Stimulated activated CD4-positive, alpha-beta T cell treated with anti-CD3 and anti-CD28 coated beads, Interleukin-15, amount 100 ng/mL, for 1 hour (primary cell): Measurements from ENCODE around the gene SLAIN2.
A peak's percentile ranks its signal among the peaks of the same experiment; 100 is the strongest.
"Not testable (repeated sequence)": the region's sequence is repeated elsewhere in the genome, so short reads cannot be mapped to it uniquely, and the experiment has no call there.

ENCODE experiments used
- DNase-seq, 2 donors: peaks; one replicate each; pipeline ENCODE4 v3.0.0-alpha.2; 2020; ENCODE audit warnings: low read depth in 1 of 2, low spot score in 1 of 2

SLAIN2 gene

DNA sequence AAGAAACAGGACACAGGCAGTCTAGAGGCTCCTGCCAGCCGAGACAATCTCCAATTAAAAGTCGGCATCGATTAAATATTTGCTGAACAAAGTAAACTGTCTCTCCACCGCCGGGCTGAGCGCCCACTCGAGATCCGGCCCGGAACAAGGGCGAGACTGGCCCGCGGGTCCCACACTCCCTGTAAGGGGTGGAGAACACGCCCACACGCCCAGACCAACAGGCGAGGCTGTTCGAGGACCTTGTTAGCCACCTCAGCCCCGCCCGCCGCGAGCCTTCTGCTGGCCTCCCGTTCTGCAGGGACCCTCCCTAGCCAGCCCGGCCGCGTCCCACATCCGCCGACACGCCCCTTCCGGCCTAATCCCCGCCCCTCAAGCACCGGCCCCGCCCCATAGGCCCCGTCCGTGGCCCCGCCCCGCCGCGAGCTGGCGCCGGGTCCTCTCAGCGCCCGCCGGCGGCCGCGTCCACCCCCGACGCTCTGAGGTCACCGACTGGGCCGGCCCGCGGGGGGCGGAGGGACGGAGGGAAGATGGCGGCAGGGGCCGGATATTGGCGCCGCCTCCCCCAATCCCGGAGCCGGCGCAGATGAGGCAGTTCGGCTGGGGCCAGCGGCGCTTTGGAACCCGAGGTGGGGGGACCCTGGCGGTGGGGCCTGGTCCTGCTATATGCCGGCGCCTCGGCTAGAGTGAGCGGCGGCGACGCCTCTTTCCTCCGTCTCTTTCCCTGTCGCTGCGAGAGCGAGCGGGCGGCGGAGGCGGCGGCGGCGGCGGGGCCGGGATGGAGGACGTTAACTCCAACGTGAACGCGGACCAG lies at the start of gene SLAIN2:
Gene SLAIN2, plus strand, starts transcription at position 565 of the 811 bp plus-strand sequence. Its CDS starts 211 bp downstream, at position 776.
- DNase-seq, result peak; percentile 97 to 99

DNA sequence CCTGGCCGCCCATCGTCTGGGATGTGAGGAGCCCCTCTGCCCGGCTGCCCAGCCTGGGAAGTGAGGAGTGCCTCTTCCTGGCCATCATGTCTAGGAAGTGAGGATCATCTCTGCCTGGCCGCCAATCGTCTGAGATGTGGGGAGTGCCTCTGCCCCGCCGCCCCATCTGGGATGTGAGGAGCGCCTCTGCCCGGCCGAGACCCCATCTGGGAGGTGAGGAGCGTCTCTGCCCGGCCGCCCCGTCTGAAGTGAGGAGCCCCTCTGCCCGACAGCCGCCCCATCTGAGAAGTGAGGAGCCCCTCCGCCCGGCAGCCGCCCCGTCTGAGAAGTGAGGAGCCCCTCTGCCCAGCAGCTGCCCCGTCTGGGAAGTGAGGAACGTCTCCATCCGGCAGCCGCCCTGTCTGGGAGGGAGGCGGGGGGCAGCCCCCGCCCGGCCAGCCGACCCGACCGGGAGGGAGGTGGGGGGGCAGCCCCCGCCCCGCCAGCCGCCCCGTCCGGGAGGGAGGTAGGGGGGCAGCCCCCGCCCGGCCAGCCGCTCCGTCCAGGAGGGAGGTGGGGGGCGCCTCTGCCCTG lies 49.0 kb upstream of the SLAIN2 start:
- DNase-seq, result not testable (repeated sequence)

DNA sequence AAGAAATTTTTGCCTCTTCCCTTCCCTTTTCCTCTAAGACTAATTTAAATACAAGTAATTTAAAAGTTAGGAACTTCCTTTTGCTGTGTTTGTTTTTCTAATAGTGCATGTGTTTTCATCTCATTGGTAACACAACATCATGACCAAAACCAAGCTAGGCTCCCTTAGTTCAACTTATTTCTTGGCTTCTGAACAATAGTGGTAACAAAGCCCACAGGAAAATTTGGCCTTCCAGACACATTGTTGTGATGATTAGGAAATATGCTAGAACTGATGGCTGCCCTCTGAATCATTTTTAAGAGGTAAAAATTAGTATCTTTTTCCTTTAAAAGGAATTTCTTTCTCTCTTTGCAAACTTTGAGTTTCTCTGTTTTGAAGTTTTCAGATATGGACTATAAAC lies 46.2 kb upstream of the SLAIN2 start:
- DNase-seq, result no peak

DNA sequence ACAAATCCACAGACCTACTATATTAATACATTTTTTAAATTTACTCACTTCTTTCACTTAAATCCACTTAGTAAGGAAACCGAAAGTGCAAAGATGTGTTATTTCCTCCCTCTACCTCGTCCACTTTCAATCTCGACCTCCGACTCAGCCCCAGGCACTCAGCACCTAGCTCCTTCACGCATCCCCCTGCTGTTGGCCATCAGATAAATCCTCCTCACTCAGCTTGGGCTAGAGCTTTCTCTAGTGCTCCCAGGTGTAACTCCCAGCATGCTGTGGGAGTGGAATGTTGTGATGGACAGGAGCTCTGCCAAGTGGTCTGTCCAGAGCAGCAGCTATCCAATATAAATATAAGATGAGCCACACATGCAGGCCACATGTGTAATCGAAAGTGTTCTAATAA lies 45.0 kb upstream of the SLAIN2 start:
- DNase-seq, result no peak

DNA sequence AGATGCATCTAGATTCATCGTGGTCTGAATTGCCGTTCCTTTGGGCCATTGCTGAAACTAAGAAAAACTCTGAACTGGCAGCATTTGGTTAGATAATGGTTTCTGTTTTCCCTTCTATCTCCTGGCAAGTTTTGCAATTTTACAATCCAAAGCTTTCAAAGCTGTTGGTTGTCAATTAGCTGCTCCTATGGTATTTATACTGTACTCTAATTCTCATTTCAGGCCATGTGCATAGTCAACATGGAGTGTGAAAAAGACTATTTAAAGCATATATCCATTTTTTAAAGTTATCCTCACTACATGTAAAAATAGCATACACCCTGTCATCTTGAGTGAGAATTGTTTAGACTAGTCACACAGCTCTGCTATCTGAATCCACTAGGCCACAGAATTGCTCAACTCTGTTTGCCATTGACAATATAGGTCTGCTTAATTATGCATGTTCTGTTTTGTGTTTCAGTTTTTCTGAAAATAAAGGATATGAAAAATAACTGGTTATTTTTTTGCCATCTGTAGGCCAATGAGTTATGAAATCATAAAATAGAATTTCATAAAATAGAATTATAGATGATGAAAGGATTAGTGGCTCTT lies 44.0 kb upstream of the SLAIN2 start:
- DNase-seq, result no peak

DNA sequence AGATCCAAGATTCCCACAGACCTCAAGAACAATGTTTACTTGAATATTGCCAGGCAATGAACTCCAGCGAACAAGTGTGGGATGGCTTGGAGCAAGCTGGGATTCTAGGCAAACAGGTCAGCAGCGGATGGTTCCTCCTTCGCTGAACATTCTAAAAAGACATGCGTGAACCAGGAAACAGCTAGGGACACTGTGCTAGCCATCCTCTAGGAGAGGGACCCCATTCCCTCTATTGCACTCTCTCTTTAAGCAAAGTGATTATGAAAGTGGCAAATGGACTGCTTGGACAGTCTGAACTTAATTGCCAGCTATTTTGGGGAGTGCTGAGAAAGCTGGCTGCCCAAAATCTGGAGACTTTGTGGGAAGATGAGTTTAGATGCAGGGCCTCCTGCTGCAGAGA lies 41.8 kb upstream of the SLAIN2 start:
- DNase-seq, result no peak

DNA sequence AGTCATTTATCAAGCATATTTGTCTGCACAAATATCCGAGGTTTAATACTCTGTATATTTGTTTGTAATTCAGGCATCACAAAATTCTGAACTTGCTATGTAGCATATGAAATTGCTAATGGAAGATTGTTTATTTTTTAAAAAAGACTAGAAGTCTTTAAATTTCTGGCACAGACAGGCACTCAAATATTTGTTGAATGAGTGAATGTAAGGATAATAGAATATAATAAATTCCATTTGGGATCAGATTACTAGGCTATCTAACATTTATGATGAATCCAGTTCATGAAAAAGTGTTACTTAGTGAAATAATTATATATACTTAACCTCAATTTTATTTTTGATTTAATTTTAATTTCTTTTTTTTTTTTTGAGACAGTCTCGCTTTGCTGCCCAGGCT lies 41.3 kb upstream of the SLAIN2 start:
- no peak for DNase-seq

DNA sequence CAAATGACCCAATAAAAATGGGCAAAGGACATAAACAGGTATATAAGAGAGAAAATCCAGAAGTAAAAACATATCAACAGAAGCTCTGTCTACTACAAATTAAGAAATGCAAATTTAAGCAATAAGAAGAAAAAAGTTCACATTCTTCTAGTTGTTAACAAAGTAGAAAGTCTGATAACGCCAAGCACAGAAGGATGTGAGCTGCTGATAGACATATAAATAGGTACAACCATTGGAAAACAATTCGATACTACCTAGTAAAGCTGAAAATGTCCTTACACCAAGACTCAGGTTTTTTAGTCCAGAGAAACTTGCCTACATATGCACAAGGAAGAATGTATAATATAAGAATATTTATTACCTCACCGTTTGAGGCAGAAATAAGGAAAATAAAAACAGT lies 35.8 kb upstream of the SLAIN2 start:
- no peak for DNase-seq

DNA sequence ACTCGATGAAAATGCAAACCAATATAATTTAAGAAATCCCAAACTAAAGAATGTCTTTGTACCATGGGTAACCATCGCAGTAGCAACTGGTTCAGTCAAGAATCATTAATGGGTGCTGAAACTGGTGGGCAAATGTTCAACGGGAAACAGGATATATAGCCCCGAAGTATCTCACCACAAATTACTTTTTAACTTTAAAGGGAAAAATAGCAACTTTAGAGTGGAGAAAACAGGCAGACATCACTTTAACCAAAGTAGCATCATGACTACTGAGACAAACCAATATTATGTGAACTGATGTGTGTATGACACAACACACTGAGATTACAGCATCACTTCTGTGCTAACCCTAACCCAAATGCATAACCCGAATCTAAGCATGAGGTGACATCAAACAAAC lies 33.8 kb upstream of the SLAIN2 start:
- no peak for DNase-seq

DNA sequence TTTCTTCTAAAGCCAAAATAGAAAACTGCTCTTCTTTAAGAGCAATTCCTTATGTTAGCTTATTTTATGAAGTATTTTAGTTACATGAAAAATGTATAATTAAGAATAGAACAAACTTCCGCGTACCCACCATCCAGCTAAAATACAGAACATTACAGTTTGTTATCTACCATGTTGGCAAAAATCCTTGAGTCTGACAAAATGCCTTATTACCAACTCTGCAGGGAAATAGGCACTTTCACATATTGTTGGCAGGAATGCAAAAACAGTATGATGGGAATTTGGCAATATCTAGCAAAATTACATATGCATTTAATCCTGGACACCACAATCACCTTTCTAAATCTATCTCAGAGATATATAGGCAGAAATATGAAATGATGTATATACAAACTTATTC lies 32.4 kb upstream of the SLAIN2 start:
- no peak for DNase-seq

DNA sequence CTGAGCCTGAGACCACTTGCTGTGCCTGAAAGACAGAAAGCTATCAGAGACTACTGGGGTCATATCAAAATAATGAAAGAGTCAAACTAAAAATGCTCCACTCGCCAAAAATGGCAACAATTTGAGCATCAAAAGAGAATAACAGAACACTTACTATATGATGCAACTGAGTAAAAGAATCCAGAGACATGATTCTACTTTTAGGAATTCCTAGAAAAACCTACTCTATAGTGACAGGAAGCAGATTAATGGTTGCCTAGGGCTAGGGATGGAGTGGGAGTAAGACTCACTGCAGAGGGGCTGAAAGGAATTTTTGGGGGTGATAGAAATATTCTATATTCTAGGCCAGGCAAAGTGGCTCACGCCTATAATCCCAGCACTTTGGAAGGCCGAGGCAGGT lies 29.4 kb upstream of the SLAIN2 start:
- no peak for DNase-seq

DNA sequence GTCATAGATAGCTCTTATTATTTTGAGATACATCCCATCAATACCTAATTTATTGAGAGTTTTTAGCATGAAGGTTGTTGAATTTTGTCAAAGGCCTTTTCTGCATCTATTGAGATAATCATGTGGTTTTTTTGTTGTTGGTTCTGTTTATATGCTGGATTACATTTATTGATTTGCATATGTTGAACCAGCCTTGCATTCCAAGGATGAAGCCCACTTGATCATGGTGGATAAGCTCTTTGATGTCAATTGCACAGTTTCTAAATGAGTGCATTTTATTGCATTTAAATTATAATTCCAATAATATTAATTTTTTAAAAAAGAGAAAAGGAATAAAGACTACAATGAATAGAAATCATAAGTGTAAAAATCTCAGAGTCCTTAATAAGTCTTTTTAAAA lies 26.6 kb upstream of the SLAIN2 start:
- DNase-seq, result not testable (repeated sequence)

DNA sequence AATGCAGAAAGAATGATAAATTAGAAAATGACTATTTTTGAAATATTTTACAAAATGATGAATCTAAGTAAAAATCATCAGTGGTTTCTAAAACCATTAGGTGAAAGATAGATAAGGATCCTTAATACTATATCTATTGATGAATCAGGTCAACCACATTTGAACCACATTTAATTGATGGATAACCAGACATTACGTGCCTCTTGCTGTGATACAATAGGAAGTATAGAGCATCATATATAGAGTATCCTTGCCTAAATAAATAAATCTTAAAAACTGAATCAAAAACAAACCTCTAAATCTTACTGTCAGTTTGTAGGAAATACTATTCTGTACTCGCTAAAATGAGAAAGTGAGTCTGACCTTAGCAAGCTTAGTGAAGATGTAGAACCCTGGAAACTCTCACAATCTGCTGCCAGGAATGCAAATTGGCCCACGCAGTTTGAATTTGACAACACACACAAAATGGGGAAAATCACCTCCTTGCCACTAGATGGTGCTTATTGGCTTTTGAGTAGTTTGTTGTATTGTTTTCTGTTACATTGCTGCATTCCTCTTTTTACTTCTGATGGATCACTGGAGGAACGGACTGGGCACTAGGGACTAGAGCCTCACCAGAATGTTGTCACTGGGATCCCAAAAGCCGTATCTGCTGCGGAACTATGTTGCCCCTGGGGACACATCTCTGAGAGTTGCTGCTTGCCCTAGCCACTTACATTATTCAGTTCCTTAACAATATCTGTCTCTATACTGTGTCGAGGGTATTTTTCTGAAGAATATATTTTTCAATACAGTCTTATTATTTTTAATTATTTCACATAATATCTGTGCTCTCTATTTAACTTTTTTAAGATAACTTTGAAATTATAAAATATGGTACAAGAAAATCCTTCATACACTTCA lies 25.4 kb upstream of the SLAIN2 start:
- DNase-seq, result no peak

DNA sequence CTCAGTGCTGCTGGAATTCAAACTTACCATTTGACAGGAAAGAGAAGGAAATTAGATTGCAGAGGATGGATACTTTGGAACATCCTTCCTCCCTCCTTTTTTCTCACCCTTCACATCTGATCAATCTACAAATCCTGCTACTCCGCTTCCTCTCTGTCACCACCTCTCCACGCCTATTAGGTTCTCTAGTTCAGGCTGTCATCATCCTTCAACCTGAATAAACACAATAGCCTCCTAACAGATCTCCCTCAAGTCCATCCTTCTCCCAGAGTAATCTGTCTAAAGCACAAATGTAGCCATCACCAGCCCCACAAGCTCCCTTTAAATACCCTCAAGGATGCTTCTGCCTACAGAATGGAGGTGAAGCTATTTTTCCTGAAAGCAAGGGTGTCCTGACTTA lies 20.0 kb upstream of the SLAIN2 start:
- DNase-seq, result no peak

DNA sequence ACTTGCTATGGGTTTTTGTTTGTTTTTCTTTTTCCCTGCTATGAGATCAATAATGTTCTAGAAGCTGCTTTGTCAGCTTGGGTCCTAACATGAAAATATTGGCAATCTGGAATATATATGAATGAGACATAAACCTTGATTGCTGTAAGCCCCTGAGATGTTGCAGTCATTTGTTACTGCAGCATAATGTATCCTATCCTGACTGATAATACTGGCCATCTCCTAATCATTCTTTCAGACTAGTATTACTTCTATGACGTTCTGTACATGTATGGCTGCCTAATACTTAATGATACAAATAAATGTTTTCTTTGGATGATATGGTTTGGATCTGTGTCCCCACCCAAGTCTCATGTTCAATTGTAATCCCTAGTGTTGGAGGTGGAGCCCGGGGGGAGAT lies 19.3 kb upstream of the SLAIN2 start:
- DNase-seq, result no peak

DNA sequence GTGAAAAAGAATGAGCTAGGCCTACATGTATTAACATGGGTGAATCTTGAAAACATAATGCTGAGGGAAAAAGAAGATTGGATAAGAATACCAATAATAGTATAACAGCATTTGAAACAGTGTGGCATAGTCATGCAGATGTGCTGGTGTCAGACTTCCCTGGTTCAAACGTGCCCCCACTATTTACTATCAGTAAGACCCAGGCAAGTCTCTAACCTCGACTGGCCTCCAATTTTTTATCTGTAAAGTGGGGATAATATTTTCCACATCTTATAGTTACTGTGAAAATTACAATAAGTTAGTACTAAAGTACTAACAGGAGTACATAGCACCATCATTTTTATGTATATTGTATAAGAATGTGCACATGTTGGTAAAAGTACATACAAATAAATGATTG lies 17.0 kb upstream of the SLAIN2 start:
- DNase-seq, result no peak

DNA sequence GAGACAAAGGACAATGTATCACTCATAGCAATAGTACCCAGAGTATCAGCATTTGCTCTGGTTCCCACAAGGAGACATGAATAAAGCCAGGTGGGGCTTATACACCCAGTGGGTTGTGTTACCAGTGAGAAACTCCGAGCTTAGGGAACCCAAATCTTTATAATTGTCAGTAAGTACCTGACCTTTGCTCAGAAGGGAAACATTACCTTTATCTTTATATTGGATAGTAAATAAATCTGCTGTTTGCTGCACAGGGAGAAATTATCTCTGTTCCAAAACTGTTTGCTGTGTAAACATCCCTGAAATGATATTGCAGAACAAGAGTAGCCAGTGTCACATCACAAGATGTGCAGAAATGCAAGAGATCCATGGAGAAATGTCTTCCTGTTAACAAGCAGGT lies 12.1 kb upstream of the SLAIN2 start:
- no peak for DNase-seq

DNA sequence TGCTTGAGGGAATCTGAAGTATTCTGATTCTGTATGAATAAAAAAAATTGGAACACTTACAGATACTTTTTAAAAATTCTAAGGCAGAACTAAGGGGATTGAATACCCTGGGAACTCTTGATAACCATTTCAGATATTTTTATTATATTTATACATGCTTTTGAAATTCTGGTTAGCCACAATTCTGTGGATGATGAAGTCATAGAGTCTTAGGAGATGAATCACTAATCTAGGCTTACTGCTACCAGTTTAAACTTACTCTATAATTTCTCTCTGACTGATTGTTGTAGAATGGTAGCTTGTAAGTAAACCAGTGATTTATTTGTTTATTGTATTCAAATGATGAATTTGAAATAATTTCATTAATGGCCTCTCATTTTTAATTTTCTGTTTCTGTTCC lies 11.4 kb upstream of the SLAIN2 start:
- no peak for DNase-seq

DNA sequence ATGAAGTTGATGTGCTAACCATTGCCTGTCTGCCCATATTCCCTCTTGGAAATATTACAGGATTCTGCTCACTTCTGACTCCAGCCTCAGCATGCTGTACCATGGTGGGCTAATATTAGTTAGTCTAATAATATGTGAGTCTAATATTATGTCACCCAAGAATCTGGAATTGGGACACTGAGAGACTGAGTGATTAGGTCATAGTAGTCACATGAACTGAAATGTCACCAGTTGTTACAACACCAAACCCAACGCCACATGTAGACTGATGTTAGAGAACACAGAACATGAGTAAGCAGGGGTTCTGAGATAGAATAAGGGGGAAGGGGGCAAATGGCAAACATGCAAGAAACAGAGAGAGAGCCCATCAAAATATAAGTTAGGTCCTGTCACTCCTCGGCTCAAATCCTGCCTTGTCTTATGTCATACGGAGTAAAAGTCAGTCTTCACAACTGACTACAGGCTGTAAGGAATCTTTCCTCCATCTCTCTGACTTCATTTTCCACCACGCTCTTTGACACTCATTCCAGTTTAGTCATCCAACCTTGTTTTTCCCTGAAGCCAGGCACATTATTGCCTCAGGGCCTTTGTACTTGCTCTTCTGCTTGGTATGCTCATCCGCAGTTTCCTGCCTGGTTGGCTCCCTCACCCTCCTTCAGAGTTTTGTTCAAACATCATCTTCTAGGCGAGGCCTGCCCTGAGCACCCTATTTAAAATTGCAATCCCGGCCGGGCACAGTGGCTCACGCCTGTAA lies 9.6 kb upstream of the SLAIN2 start:
- DNase-seq, result no peak

DNA sequence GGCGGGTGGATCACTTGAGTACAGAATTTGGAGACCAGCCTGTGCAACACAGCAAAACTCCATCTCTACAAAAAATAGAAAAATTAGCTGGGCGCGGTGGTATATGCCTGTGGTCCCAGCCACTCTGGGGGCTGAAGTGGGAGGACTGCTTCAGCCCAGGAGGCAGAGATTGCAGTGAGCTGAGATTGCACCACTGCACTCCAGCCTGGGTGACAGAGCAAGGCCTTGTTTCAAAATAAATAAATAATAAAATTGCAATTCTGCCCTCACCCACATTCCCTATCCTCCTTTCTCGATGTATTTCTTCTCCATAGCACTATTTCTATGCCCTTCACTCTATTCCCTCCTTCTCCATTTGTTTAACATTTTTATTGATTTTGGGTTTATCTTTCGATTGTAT lies 8.7 kb upstream of the SLAIN2 start:
- DNase-seq, result no peak

DNA sequence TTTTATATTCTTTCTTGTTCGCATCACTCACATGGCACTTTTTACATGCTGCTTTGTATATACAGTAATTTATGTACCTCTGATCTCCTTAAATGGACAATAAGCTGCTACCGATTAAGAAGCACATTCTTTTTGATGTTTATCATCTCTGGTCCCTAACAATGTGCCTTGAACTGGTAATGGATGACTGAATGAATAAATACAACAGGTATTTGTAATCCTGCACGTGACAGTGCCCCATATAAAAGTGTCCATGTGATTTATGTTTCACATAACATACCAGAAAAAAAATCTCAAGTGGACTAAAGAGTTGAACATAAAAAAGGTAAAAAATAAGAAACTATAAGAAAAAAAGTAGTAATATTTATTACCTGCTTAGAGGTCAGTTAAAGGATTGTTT lies 7.7 kb upstream of the SLAIN2 start:
- no peak for DNase-seq
